ENCODE data around the gene EFNA3.

- TF ChIP-seq POLR2A (IDR thresholded peaks at IDR 0.05) (no peak), CTCF (IDR thresholded peaks at IDR 0.05) (peak; percentile 95 to 98 (median 97))
Observed at GRCh38 chr1:155091071-155092051, 12.7 kb downstream of the EFNA3 start.
